CD4-positive, alpha-beta memory T cell (primary cell): Measurements from ENCODE around the gene SLC16A10. TPM values are rescaled to one million over a fixed set of nuclear protein-coding genes. Genes with fewer than 3 reads are reported as not detected.

Experiments
- CTCF ChIA-PET: fragments of 350-600 bp; sonication (Branson Sonifier 250); formaldehyde crosslinking; loops from one replicate; lab custom pipeline; 2021; ENCODE audit warnings: inconsistent platforms; ENCODE audit not compliant: partially characterized antibody; lab: Charles Lee
- POLR2A ChIA-PET: fragments of 350-600 bp; sonication (Branson Sonifier 250); formaldehyde crosslinking; loops from one replicate; lab custom pipeline; 2021; ENCODE audit not compliant: partially characterized antibody; lab: Charles Lee
- DNase-seq, 5 donors: peaks; one replicate each; pipeline versions ENCODE4 v3.0.0 to v3.0.0-alpha.2; 2020 to 2022; ENCODE audit warnings: mixed read lengths in 1 of 5
- H3K27ac ChIP-seq: one replicate; pipeline ENCODE4 v1.7.0; 2013; ENCODE audit warnings: low read depth, low read length
- H3K27me3 ChIP-seq: 2 replicates; pipeline ENCODE4 v1.7.0; 2013; ENCODE audit warnings: mild to moderate bottlenecking, low read length, moderate library complexity; ENCODE audit not compliant: insufficient read depth
- H3K36me3 ChIP-seq: 2 replicates; pipeline ENCODE4 v1.7.0; 2013; ENCODE audit warnings: mild to moderate bottlenecking, low read length, moderate library complexity; ENCODE audit not compliant: insufficient read depth
- H3K4me1 ChIP-seq: 2 replicates; pipeline ENCODE4 v1.7.0; 2013; ENCODE audit warnings: mild to moderate bottlenecking, low read length, moderate library complexity; ENCODE audit not compliant: insufficient read depth
- H3K4me3 ChIP-seq, 2 donors: one replicate each; pipeline ENCODE4 v1.7.0; 2013; ENCODE audit warnings: low read length in 2 of 2, mild to moderate bottlenecking in 1 of 2
- H3K9me3 ChIP-seq, 2 donors: one replicate each; pipeline ENCODE4 v1.7.0; 2013; ENCODE audit warnings: low read length in 2 of 2, control low read depth in 1 of 2; ENCODE audit not compliant: control insufficient read depth in 1 of 2
- H3K27ac Mint-ChIP-seq, 7 donors: one replicate each; pipeline ENCODE4 v1.8.0; 2020 to 2021; ENCODE audit warnings: mixed read lengths in 7 of 7, mild to moderate bottlenecking in 6 of 7, inconsistent platforms in 3 of 7, moderate library complexity in 3 of 7
- H3K27me3 Mint-ChIP-seq, 2 donors: one replicate each; pipeline ENCODE4 v1.8.0; 2020 to 2021; ENCODE audit warnings: mixed read lengths in 2 of 2
- H3K36me3 Mint-ChIP-seq, 2 donors: one replicate each; pipeline ENCODE4 v1.8.0; 2020 to 2021; ENCODE audit warnings: mixed read lengths in 2 of 2, inconsistent platforms in 1 of 2, mild to moderate bottlenecking in 1 of 2
- H3K4me1 Mint-ChIP-seq, 4 donors: one replicate each; pipeline ENCODE4 v1.8.0; 2020 to 2021; ENCODE audit warnings: mixed read lengths in 4 of 4, mild to moderate bottlenecking in 1 of 4
- H3K4me3 Mint-ChIP-seq, 8 donors: one replicate each; pipeline ENCODE4 v1.8.0; 2020 to 2021; ENCODE audit warnings: mixed read lengths in 8 of 8, mild to moderate bottlenecking in 7 of 8, moderate library complexity in 6 of 8, inconsistent platforms in 3 of 8
- H3K9me3 Mint-ChIP-seq, 8 donors: one replicate each; pipeline ENCODE4 v1.8.0; 2020 to 2021; ENCODE audit warnings: mixed read lengths in 8 of 8, mild to moderate bottlenecking in 5 of 8, inconsistent platforms in 3 of 8, moderate library complexity in 1 of 8
- intact Hi-C: fragments of 100-400 bp; cut with micrococcal nuclease; formaldehyde crosslinking; loops from one replicate; pipeline ENCODE4 v1.15.1; 2023
- polyA plus RNA-seq, 2 donors: library from polyadenylated mRNA; unstranded; fragments of 300-500 nt; fragmentation: Illumina TruSeq; gene quantifications; one replicate each; pipeline ENCODE4 v1.2.3, GENCODE V29; 2021
- total RNA-seq, 2 experiments: library from RNA; stranded (reverse); gene quantifications; one replicate each; pipeline ENCODE4 v1.2.3, GENCODE V29; 2021

The SLC16A10 gene
- total and polyA plus RNA-seq, 4 experiments from 2014 or later, result 5.6 to 11.2 (median 8.7) TPM

- intact Hi-C loops, result no loop called here
- Mint-ChIP-seq H3K36me3 (no peaks in the 10 kb centered on the region), H3K9me3 (peaks cover 0 to 1% (median 0%) of the 10 kb centered on the region in 8 donors), H3K27me3 (peaks cover 6 to 8% of the 10 kb centered on the region in 2 donors), H3K4me1 (peaks cover 0 to 3% (median 0%) of the 10 kb centered on the region in 4 donors), H3K27ac (no peak overlapping the region), H3K4me3 (no peak overlapping the region)
- Histone ChIP-seq H3K27ac (no peak overlapping the region), H3K4me1 (no peaks in the 10 kb centered on the region), H3K27me3 (no peaks in the 10 kb centered on the region), H3K36me3 (no peaks in the 10 kb centered on the region), H3K4me3 (no peak overlapping the region), H3K9me3 (no peaks in the 10 kb centered on the region)
- POLR2A ChIA-PET, result no interaction called here
- CTCF ChIA-PET, result interaction anchor here (1.6 to 3.7 kb wide), 2 partner anchors 11 kb away, joined by 4 to 23 read pairs; no protein-coding TSS in a partner anchor
- no peak for DNase-seq
Measured at GRCh38 chr6:111069382-111070104, 17.8 kb upstream of the SLC16A10 start.

- Histone ChIP-seq H3K9me3 (no peaks in the 10 kb centered on the region), H3K4me3 (no peak overlapping the region), H3K36me3 (no peaks in the 10 kb centered on the region), H3K4me1 (no peaks in the 10 kb centered on the region), H3K27me3 (no peaks in the 10 kb centered on the region), H3K27ac (no peak overlapping the region)
- H3K36me3 Mint-ChIP-seq, result no peaks in the 10 kb centered on the region
- peaks cover 0 to 3% (median 0%) of the 10 kb centered on the region in 4 donors for H3K4me1 Mint-ChIP-seq
- ChIA-PET CTCF (interaction anchor here (0.8 to 1.6 kb wide), 3 partner anchors 11 to 17 kb away, joined by 3 to 4 read pairs (median 3); no protein-coding TSS in a partner anchor), POLR2A (no interaction called here)
- DNase-seq, result no peak
- intact Hi-C loops, result no loop called here
- no peak overlapping the region for H3K4me3 Mint-ChIP-seq
- peaks cover 0 to 1% (median 0%) of the 10 kb centered on the region in 8 donors for H3K9me3 Mint-ChIP-seq
- peaks cover 4 to 6% of the 10 kb centered on the region in 2 donors for H3K27me3 Mint-ChIP-seq
- H3K27ac Mint-ChIP-seq, result no peak overlapping the region
Measured at GRCh38 chr6:111070105-111071005, 16.9 kb upstream of the SLC16A10 start.

- Mint-ChIP-seq H3K9me3 (no peaks in the 10 kb centered on the region), H3K4me3 (no peak overlapping the region), H3K36me3 (no peaks in the 10 kb centered on the region), H3K4me1 (peaks cover 0 to 3% (median 0%) of the 10 kb centered on the region in 4 donors), H3K27ac (no peak overlapping the region), H3K27me3 (peaks cover 3 to 7% of the 10 kb centered on the region in 2 donors)
- DNase-seq, result no peak
- H3K4me3 ChIP-seq, result no peak overlapping the region
- H3K27me3 ChIP-seq, result no peaks in the 10 kb centered on the region
- intact Hi-C loops, result no loop called here
- H3K9me3 ChIP-seq, result no peaks in the 10 kb centered on the region
- ChIA-PET CTCF (interaction anchor here (0.9 kb wide), 1 partner anchor 16 kb away, joined by 3 read pairs; no protein-coding TSS in a partner anchor), POLR2A (no interaction called here)
- H3K4me1 ChIP-seq, result no peaks in the 10 kb centered on the region
- H3K36me3 ChIP-seq, result no peaks in the 10 kb centered on the region
- H3K27ac ChIP-seq, result no peak overlapping the region
Measured at GRCh38 chr6:111072801-111073360, 14.4 kb upstream of the SLC16A10 start.

GRCh38 chr6:111074311-111074710 lies 13.0 kb upstream of the SLC16A10 start:
- no peaks in the 10 kb centered on the region for H3K4me1 Mint-ChIP-seq
- CTCF ChIA-PET, result no interaction called here
- Histone ChIP-seq H3K27me3 (no peaks in the 10 kb centered on the region), H3K9me3 (no peaks in the 10 kb centered on the region), H3K27ac (no peak overlapping the region), H3K36me3 (no peaks in the 10 kb centered on the region), H3K4me1 (no peaks in the 10 kb centered on the region), H3K4me3 (no peak overlapping the region)
- peaks cover 3 to 9% of the 10 kb centered on the region in 2 donors for H3K27me3 Mint-ChIP-seq
- H3K9me3 Mint-ChIP-seq, result no peaks in the 10 kb centered on the region
- intact Hi-C loops, result no loop called here
- POLR2A ChIA-PET, result no interaction called here
- no peak overlapping the region for H3K4me3 Mint-ChIP-seq
- no peaks in the 10 kb centered on the region for H3K36me3 Mint-ChIP-seq
- no peak for DNase-seq
- H3K27ac Mint-ChIP-seq, result no peak overlapping the region

- H3K36me3 Mint-ChIP-seq, result no peaks in the 10 kb centered on the region
- intact Hi-C loops, result no loop called here
- H3K4me1 Mint-ChIP-seq, result no peaks in the 10 kb centered on the region
- no peak for DNase-seq
- H3K4me3 Mint-ChIP-seq, result no peak overlapping the region
- H3K27me3 Mint-ChIP-seq, result peaks cover 3 to 9% of the 10 kb centered on the region in 2 donors
- no peak overlapping the region for H3K27ac Mint-ChIP-seq
- no peaks in the 10 kb centered on the region for H3K9me3 ChIP-seq
- H3K9me3 Mint-ChIP-seq, result no peaks in the 10 kb centered on the region
- H3K27me3 ChIP-seq, result no peaks in the 10 kb centered on the region
- ChIA-PET POLR2A (no interaction called here), CTCF (interaction anchor here (1.3 kb wide), 1 partner anchor 18 kb away, joined by 6 read pairs; no protein-coding TSS in a partner anchor)
- H3K4me3 ChIP-seq, result no peak overlapping the region
- no peak overlapping the region for H3K27ac ChIP-seq
- no peaks in the 10 kb centered on the region for H3K36me3 ChIP-seq
- no peaks in the 10 kb centered on the region for H3K4me1 ChIP-seq
Measured at GRCh38 chr6:111076024-111076695, 11.1 kb upstream of the SLC16A10 start.

- DNase-seq, result no peak
- POLR2A ChIA-PET, result no interaction called here
- Mint-ChIP-seq H3K27ac (no peak overlapping the region), H3K4me3 (no peak overlapping the region), H3K4me1 (no peaks in the 10 kb centered on the region), H3K36me3 (no peaks in the 10 kb centered on the region), H3K9me3 (no peaks in the 10 kb centered on the region), H3K27me3 (peaks cover 2 to 10% of the 10 kb centered on the region in 2 donors)
- Histone ChIP-seq H3K4me3 (no peak overlapping the region), H3K4me1 (no peaks in the 10 kb centered on the region), H3K27me3 (no peaks in the 10 kb centered on the region), H3K9me3 (no peaks in the 10 kb centered on the region), H3K36me3 (no peaks in the 10 kb centered on the region), H3K27ac (no peak overlapping the region)
- CTCF ChIA-PET, result interaction anchor here (1.0 kb wide), 1 partner anchor 129 kb away, joined by 3 read pairs; no protein-coding TSS in a partner anchor
- intact Hi-C loops, result no loop called here
Measured at GRCh38 chr6:111080698-111081097, 6.6 kb upstream of the SLC16A10 start.
